ENCODE measurements around the gene FBXL17.

Gene FBXL17

GRCh38 chr5:108233617-108234155 is 148.2 kb downstream of the FBXL17 start:
- no peak for TF ChIP-seq CTCF (IDR thresholded peaks at IDR 0.05; ENCODE audit: low read depth, low read length, missing control alignments)

GRCh38 chr5:108232805-108233204 is 149.1 kb downstream of the FBXL17 start:
- no peak for DNase-seq (ENCODE audit: low read depth)
- no peak for TF ChIP-seq CTCF (IDR thresholded peaks at IDR 0.05; ENCODE audit: low read depth, low read length, missing control alignments)
- no peak overlapping the region for H3K4me3 ChIP-seq (ENCODE audit: low read depth, low read length)

More at GRCh38 chr5:108233617-108234155, 148.2 kb downstream of the FBXL17 start:
- DNase-seq (ENCODE audit: low read depth): no peak
- H3K4me3 ChIP-seq (ENCODE audit: low read depth, low read length): no peak overlapping the region

GRCh38 chr5:108222011-108222410 is 159.9 kb downstream of the FBXL17 start:
- no peak for DNase-seq (ENCODE audit: low read depth)
- H3K4me3 ChIP-seq (ENCODE audit: low read depth, low read length): no peak overlapping the region
- no peak for TF ChIP-seq CTCF (IDR thresholded peaks at IDR 0.05; ENCODE audit: low read depth, low read length, missing control alignments)

GRCh38 chr5:108220834-108221233 is 161.1 kb downstream of the FBXL17 start:
- no peak for DNase-seq (ENCODE audit: low read depth)
- no peak for TF ChIP-seq CTCF (IDR thresholded peaks at IDR 0.05; ENCODE audit: low read depth, low read length, missing control alignments)
- H3K4me3 ChIP-seq (ENCODE audit: low read depth, low read length): no peak overlapping the region

GRCh38 chr5:108216890-108217289 is 165.0 kb downstream of the FBXL17 start:
- DNase-seq (ENCODE audit: low read depth): no peak
- no peak overlapping the region for H3K4me3 ChIP-seq (ENCODE audit: low read depth, low read length)
- no peak for TF ChIP-seq CTCF (IDR thresholded peaks at IDR 0.05; ENCODE audit: low read depth, low read length, missing control alignments)

GRCh38 chr5:108214857-108215256 is 167.0 kb downstream of the FBXL17 start:
- DNase-seq (ENCODE audit: low read depth): no peak
- no peak for TF ChIP-seq CTCF (IDR thresholded peaks at IDR 0.05; ENCODE audit: low read depth, low read length, missing control alignments)
- no peak overlapping the region for H3K4me3 ChIP-seq (ENCODE audit: low read depth, low read length)

- DNase-seq (ENCODE audit: low read depth): no peak
- TF ChIP-seq CTCF (IDR thresholded peaks at IDR 0.05; ENCODE audit: low read depth, low read length, missing control alignments): no peak
- no peak overlapping the region for H3K4me3 ChIP-seq (ENCODE audit: low read depth, low read length)
Measured at GRCh38 chr5:108212775-108213346, 169.0 kb downstream of the FBXL17 start.

All from GM12864 (cell line).